GM12872 (cell line): ENCODE results near the gene AGMO.
A peak's percentile ranks its signal among the peaks of the same experiment; 100 is the strongest.

Source experiments
- TF ChIP-seq, protein P1 (sequence below): IDR thresholded peaks from 3 replicates; pipeline ENCODE4 v1.5.1; 2011; ENCODE audit warnings: low read depth, mild to moderate bottlenecking, low read length, moderate library complexity; ENCODE audit not compliant: insufficient read depth

AGMO gene

DNA sequence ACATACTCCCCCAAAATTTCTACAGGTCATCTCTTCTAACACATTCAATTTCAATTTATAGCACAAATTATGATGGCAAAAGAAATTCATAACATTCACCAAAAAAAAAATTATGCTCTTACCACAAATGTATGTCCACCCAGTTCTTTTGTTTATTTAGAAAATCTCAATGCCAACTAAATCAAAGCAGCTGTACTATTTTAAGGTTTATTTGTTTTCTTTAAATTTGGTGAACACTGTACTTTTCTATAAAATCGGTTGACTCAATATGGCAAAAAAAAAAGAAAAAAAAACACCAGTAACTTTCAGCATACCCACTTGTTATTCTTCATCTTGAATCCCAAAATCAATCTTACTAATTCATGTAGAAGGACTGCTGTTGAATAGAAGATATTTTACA lies 225.7 kb downstream of the AGMO start:
- TF ChIP-seq, protein P1, sequence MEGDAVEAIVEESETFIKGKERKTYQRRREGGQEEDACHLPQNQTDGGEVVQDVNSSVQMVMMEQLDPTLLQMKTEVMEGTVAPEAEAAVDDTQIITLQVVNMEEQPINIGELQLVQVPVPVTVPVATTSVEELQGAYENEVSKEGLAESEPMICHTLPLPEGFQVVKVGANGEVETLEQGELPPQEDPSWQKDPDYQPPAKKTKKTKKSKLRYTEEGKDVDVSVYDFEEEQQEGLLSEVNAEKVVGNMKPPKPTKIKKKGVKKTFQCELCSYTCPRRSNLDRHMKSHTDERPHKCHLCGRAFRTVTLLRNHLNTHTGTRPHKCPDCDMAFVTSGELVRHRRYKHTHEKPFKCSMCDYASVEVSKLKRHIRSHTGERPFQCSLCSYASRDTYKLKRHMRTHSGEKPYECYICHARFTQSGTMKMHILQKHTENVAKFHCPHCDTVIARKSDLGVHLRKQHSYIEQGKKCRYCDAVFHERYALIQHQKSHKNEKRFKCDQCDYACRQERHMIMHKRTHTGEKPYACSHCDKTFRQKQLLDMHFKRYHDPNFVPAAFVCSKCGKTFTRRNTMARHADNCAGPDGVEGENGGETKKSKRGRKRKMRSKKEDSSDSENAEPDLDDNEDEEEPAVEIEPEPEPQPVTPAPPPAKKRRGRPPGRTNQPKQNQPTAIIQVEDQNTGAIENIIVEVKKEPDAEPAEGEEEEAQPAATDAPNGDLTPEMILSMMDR: no peak

DNA sequence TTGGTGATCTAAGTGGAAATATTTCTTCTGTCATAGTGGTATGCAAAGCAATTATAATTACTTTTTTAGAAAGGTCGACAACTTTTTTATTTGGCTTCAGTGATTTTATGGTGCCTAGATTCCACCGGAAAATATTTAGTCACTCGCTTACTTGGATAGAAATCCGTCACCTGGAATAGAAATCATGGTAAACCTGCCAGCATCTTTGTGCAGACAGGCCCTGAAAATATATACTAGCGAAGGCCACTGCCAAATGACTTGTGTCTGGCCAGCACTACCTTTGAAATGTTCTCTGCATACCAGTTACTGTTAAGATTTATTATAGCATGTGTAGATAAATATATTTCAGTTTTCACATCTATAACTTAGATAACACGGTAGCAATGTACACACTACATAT lies 226.4 kb downstream of the AGMO start:
- TF ChIP-seq, protein P1: no peak

DNA sequence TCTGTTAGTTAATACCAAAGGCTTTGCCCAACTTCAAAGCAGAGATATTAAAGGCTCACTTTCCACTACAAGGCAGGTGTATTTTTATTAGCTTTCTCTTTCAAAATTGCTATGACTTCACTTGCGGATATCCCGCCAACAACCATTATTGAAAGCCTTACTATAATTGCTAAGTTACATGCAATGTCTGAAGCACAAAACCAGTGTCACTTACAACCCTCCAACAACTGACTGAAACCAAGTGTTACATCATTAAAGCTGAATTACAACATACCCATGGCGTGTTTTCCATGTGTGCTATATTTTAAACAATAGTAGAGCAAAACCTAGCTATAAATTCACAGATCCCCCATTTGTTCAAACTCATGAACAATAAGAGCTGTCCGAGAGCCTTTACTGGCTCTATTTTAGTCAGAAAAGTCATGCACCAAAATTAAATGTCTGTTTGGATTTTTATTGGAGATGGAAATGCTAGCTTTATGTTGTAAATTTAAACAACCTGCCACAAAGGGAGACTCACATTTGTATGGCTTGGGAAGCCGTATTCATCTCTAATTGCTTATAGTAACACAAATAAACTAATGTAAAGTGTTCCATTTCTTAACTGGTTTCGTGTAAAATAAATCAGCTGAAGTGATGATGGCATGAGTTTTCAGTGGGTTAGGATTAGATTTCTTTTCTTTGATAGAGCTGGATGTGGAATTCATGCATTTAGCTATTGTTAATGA lies 227.1 kb downstream of the AGMO start:
- TF ChIP-seq, protein P1: no peak

DNA sequence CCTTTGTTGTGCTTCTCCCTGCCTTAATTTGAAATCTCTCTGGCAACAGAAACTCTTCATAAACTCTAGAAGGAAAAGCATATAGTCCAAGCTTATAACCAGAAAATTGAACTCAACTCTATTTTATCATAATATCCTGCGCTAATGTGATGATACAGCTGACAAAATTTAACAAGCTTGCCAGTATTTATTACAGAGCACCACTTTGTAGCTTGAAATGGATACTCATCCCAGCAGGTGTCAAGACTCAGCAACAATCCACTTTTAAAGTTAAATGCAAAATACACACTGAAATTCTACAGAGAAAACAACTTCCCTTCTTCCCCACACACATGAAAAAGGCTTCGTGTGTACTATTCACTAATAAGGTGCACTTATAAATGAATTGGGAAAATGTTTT lies 228.9 kb downstream of the AGMO start:
- TF ChIP-seq, protein P1: no peak

DNA sequence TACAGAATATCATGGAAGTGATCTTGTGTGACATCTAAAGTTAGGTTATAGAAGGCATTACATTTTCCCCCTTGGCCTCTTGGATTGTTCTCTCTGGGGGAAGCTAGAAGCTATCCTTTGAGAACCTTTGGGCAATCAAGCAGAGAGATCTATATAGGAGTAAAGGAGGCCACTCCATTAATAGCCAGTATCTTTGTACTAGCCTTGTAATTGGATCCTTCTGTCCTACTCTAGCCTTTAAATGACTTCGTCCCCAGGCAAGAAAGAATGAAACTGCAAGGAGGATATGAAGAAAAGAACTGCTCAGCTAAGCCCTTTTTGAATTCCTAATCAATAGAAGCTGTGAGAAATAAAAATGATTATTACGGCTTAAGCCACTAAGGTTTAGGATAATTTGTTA lies 230.9 kb downstream of the AGMO start:
- TF ChIP-seq, protein P1: no peak

DNA sequence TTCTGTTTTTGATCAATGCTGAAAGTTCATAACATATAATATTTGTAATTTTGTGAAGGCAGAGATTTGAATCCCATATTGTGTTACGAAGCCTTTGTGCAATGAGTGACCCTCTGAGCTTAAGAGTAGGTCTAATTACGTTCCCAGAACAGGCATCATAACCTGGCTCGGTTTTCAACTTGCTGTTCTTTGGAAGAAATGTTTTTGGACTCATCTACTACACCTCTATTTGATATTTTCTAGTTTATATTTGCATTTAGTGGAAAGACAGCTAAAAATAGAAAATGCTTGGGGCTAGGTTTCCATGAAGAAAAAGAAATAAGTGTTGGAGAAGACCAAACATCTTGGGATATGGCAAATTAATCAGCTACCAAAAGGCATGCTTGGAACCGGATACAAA lies 234.8 kb downstream of the AGMO start:
- TF ChIP-seq, protein P1: no peak

DNA sequence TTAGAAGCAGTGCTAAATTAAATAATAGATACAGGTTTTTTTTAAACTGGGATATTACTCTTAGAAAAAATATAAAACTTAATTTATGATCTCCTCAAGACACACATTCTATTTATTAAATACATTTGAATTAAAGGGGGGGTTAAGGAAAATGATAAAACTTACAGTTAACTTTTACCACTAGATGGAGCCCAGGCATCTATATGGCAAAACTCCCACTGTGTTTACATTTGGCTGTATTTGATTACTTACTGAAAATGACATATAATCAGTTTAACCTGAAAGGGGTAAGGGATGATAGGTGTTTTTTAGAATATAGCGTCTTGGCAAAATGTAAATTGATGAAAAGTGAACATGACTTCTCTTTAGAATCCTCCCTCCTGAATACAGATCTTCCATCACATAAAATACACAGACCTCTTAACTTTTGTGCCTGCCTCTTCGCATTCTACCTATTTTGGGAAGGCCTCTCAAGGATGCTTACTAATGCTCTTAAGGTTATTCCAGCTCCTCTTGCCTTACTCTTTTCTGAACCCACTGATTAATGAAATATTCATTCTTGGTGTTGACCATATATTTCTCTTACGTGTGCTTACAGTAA lies 235.7 kb downstream of the AGMO start:
- TF ChIP-seq, protein P1: peak; percentile 35; the same call in 1 of the 3 replicates
